ENCODE measurements around the gene PRSS50. TPM values are rescaled to one million over a fixed set of nuclear protein-coding genes. Genes with fewer than 3 reads are reported as not detected.

PRSS50 gene
- polyA plus RNA-seq, 1 of the 3 experiments (the other 2 are of a cell fraction) = not detected

- no peaks in the 10 kb centered on the region for H3K27me3 ChIP-seq (ENCODE audit: insufficient read depth)
- H3K4me2 ChIP-seq = no peak overlapping the region
- no peak overlapping the region for H3K9ac ChIP-seq
- no peaks in the 10 kb centered on the region for H3K9me3 ChIP-seq
- no peaks in the 10 kb centered on the region for H3F3A ChIP-seq (replicated peaks; ENCODE audit: insufficient read depth)
- H2AFZ ChIP-seq (ENCODE audit: low read depth) = no peak overlapping the region
- TF ChIP-seq NRF1 (IDR thresholded peaks at IDR 0.05; ENCODE audit: low read depth, low read length) (no peak), ELF1 (IDR thresholded peaks at IDR 0.05) (no peak), FOSL2 (IDR thresholded peaks at IDR 0.05; ENCODE audit: borderline replicate concordance, low read depth) (no peak), USF2 (IDR thresholded peaks at IDR 0.05; ENCODE audit: borderline replicate concordance, low read depth, low read length) (no peak), SMC3 (IDR thresholded peaks at IDR 0.05; ENCODE audit: low read depth, low read length) (no peak), MAX (IDR thresholded peaks at IDR 0.05; ENCODE audit: low read depth) (no peak), YY1 (IDR thresholded peaks at IDR 0.05; ENCODE audit: low read depth) (no peak), MEF2A (IDR thresholded peaks at IDR 0.05; ENCODE audit: borderline replicate concordance, low read depth) (no peak), GABPA (IDR thresholded peaks at IDR 0.05; ENCODE audit: low read depth) (no peak), IRF3 (IDR thresholded peaks at IDR 0.05; ENCODE audit: low read depth, low read length) (no peak), FOXJ3 (CRISPR knock-in tag; IDR thresholded peaks at IDR 0.05) (no peak), SIN3A (IDR thresholded peaks at IDR 0.05; ENCODE audit: borderline replicate concordance, low read depth, low read length) (no peak)
- no peak overlapping the region for H3K27ac ChIP-seq (ENCODE audit: low read depth in 2 of 2, low read length in 1 of 2)
- ChIA-PET CTCF (interaction anchor here (1.2 to 3.6 kb wide), 7 partner anchors 10 to 194 kb away, joined by 4 to 20 read pairs (median 5); no protein-coding TSS in a partner anchor), POLR2A (interaction anchor here (0.5 kb wide), 1 partner anchor 261 kb away, joined by 3 read pairs; no protein-coding TSS in a partner anchor)
- no peaks in the 10 kb centered on the region for H3K79me2 ChIP-seq (ENCODE audit: insufficient read depth)
- 73% methylated on average over 4 of the region's 11 CpGs for WGBS (ENCODE audit: low lambda C conversion rate)
- H4K20me1 ChIP-seq (ENCODE audit: insufficient read depth) = no peaks in the 10 kb centered on the region
- no peaks in the 10 kb centered on the region for H3K9me2 ChIP-seq
- H3K36me3 ChIP-seq (replicated peaks in 1 of 2; ENCODE audit: control insufficient read depth in 1 of 2, insufficient read depth in 2 of 2, low read length in 1 of 2) = no peaks in the 10 kb centered on the region
- no peak for DNase-seq
- H3K4me1 ChIP-seq (ENCODE audit: control insufficient read depth in 1 of 2, insufficient read depth in 2 of 2, low read depth in 1 of 2, low read length in 1 of 2) = no peaks in the 10 kb centered on the region
- no peak overlapping the region for H3K4me3 ChIP-seq (ENCODE audit: low read depth in 2 of 2, low read length in 1 of 2)
Measured at GRCh38 chr3:46715507-46716175, 2.0 kb downstream of the PRSS50 start.

- DNase-seq = no peak
- Histone ChIP-seq H3K4me2 (no peak overlapping the region), H3F3A (replicated peaks; ENCODE audit: insufficient read depth) (no peaks in the 10 kb centered on the region), H3K4me3 (ENCODE audit: low read depth in 2 of 2, low read length in 1 of 2) (no peak overlapping the region), H3K9me3 (no peaks in the 10 kb centered on the region), H2AFZ (ENCODE audit: low read depth) (no peak overlapping the region), H3K79me2 (ENCODE audit: insufficient read depth) (no peaks in the 10 kb centered on the region), H3K9me2 (no peaks in the 10 kb centered on the region), H3K9ac (no peak overlapping the region), H4K20me1 (ENCODE audit: insufficient read depth) (no peaks in the 10 kb centered on the region), H3K36me3 (replicated peaks in 1 of 2; ENCODE audit: control insufficient read depth in 1 of 2, insufficient read depth in 2 of 2, low read length in 1 of 2) (no peaks in the 10 kb centered on the region), H3K4me1 (ENCODE audit: control insufficient read depth in 1 of 2, insufficient read depth in 2 of 2, low read depth in 1 of 2, low read length in 1 of 2) (no peaks in the 10 kb centered on the region), H3K27ac (ENCODE audit: low read depth in 2 of 2, low read length in 1 of 2) (no peak overlapping the region), H3K27me3 (ENCODE audit: insufficient read depth) (no peaks in the 10 kb centered on the region)
- WGBS (ENCODE audit: low lambda C conversion rate) = 58% methylated on average over 8 of the region's 10 CpGs
- ChIA-PET CTCF (interaction anchor here (1.1 to 3.6 kb wide), 7 partner anchors 9 to 194 kb away, joined by 4 to 20 read pairs (median 5); no protein-coding TSS in a partner anchor), POLR2A (no interaction called here)
- TF ChIP-seq NFIC (IDR thresholded peaks at IDR 0.05; ENCODE audit: borderline replicate concordance) = no peak
- no peak for TF ChIP-seq FOSL2 (IDR thresholded peaks at IDR 0.05; ENCODE audit: borderline replicate concordance, low read depth)
- no peak for TF ChIP-seq GABPA (IDR thresholded peaks at IDR 0.05; ENCODE audit: low read depth)
- TF ChIP-seq IRF3 (IDR thresholded peaks at IDR 0.05; ENCODE audit: low read depth, low read length) = no peak
- no peak for TF ChIP-seq PBX3 (IDR thresholded peaks at IDR 0.05)
- TF ChIP-seq EP300 (IDR thresholded peaks at IDR 0.05; ENCODE audit: borderline replicate concordance in 1 of 2, low read depth in 1 of 2, low read length in 1 of 2) = no peak
- no peak for TF ChIP-seq NRF1 (IDR thresholded peaks at IDR 0.05; ENCODE audit: low read depth, low read length)
- TF ChIP-seq SIN3A (IDR thresholded peaks at IDR 0.05; ENCODE audit: borderline replicate concordance, low read depth, low read length) = no peak
- no peak for TF ChIP-seq POLR2AphosphoS5 (IDR thresholded peaks at IDR 0.05; ENCODE audit: low read depth, low read length)
- no peak for TF ChIP-seq CHD2 (IDR thresholded peaks at IDR 0.05; ENCODE audit: low read length, partially characterized antibody)
- no peak for TF ChIP-seq ELF1 (IDR thresholded peaks at IDR 0.05)
- no peak for TF ChIP-seq SMC3 (IDR thresholded peaks at IDR 0.05; ENCODE audit: low read depth, low read length)
- TF ChIP-seq EZH2phosphoT487 (IDR thresholded peaks at IDR 0.05; ENCODE audit: borderline replicate concordance, low read depth) = no peak
- TF ChIP-seq USF1 (IDR thresholded peaks at IDR 0.05; ENCODE audit: borderline replicate concordance, low read depth) = no peak
- TF ChIP-seq TCF12 (IDR thresholded peaks at IDR 0.05) = no peak
Measured at GRCh38 chr3:46714728-46715506, 2.8 kb downstream of the PRSS50 start.
